ENCODE data around the gene GNAQ. TPM values are rescaled to one million over a fixed set of nuclear protein-coding genes. Genes with fewer than 3 reads are reported as not detected.

GNAQ gene
- total RNA-seq, 4 donors from 2014 or later = 13.1 to 19.7 (median 16.4) TPM

- intact Hi-C loops (cut with DNase I; ENCODE audit: low total_unique reads) = no loop called here
- TF ChIP-seq POLR2A (IDR thresholded peaks at IDR 0.05) = no peak
- TF ChIP-seq, protein P1, sequence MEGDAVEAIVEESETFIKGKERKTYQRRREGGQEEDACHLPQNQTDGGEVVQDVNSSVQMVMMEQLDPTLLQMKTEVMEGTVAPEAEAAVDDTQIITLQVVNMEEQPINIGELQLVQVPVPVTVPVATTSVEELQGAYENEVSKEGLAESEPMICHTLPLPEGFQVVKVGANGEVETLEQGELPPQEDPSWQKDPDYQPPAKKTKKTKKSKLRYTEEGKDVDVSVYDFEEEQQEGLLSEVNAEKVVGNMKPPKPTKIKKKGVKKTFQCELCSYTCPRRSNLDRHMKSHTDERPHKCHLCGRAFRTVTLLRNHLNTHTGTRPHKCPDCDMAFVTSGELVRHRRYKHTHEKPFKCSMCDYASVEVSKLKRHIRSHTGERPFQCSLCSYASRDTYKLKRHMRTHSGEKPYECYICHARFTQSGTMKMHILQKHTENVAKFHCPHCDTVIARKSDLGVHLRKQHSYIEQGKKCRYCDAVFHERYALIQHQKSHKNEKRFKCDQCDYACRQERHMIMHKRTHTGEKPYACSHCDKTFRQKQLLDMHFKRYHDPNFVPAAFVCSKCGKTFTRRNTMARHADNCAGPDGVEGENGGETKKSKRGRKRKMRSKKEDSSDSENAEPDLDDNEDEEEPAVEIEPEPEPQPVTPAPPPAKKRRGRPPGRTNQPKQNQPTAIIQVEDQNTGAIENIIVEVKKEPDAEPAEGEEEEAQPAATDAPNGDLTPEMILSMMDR (IDR thresholded peaks at IDR 0.05) = no peak
- DNase-seq (ENCODE audit: low spot score in 2 of 2) = no peak
- H3K4me3 ChIP-seq (ENCODE audit: low read depth, poor library complexity, severe bottlenecking) = no peak overlapping the region
These were observed 105.2 kb downstream of the GNAQ start for GRCh38 chr9:77926371-77926878.

DNA sequence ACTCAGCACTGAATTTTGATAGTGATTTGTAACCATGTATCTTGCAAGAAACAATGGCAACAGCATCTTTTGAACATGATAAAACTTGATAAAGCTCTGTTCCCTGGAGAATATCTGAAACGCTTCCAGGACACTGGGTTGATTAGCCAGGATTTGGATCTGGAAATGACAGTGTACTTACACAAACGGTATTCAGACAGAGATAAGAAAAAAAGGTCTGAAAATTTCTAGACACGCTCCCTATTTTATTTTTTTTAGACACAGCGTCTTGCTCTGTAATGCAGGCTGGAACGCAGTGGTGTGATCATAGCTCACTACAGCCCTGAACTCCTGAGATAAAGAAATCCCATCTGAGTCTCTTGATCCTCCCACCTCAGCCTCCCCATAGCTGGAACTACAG, 109.0 kb downstream of the GNAQ start:
- TF ChIP-seq, protein P1 (IDR thresholded peaks at IDR 0.05) = no peak
- no peak for TF ChIP-seq POLR2A (IDR thresholded peaks at IDR 0.05)
- DNase-seq (ENCODE audit: low spot score in 2 of 2) = no peak
- H3K4me3 ChIP-seq (ENCODE audit: low read depth, poor library complexity, severe bottlenecking) = no peak overlapping the region
- 59 to 68% methylated on average over 5 of the region's 5 CpGs for WGBS, 2 donors
- intact Hi-C loops (cut with DNase I; ENCODE audit: low total_unique reads) = no loop called here

DNA sequence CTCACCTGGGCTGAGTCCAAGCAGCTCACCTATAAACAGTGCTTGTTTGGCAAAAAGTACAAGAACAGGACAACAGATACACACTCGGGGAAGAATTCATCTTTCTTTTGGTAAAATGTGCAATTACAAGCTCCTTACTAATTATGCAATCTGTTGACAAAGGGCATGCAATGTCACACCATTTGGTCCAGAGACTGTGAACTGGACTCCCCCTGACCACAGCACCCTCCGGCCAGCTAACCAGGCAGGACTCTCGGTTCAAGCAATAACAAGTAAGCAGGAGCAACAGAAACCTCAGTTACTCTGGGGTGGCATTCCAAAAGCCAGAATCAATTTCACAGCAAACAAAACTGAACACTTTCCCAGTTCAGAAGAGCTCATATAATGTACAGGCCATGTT, 113.8 kb downstream of the GNAQ start:
- H3K4me3 ChIP-seq (ENCODE audit: low read depth, poor library complexity, severe bottlenecking) = no peak overlapping the region
- TF ChIP-seq, protein P1 (IDR thresholded peaks at IDR 0.05) = no peak
- no peak for TF ChIP-seq POLR2A (IDR thresholded peaks at IDR 0.05)
- WGBS, 2 donors = 74 to 86% methylated on average over 3 of the region's 3 CpGs
- intact Hi-C loops (cut with DNase I; ENCODE audit: low total_unique reads) = no loop called here
- DNase-seq (ENCODE audit: low spot score in 2 of 2) = no peak

- no peak for TF ChIP-seq POLR2A (IDR thresholded peaks at IDR 0.05)
- TF ChIP-seq, protein P1 (IDR thresholded peaks at IDR 0.05) = no peak
- H3K4me3 ChIP-seq (ENCODE audit: low read depth, poor library complexity, severe bottlenecking) = no peak overlapping the region
- intact Hi-C loops (cut with DNase I; ENCODE audit: low total_unique reads) = no loop called here
- no peak for DNase-seq (ENCODE audit: low spot score in 2 of 2)
- 77 to 82% methylated on average over 3 of the region's 3 CpGs for WGBS, 2 donors
These were observed 114.8 kb downstream of the GNAQ start for GRCh38 chr9:77916820-77917219.

DNA sequence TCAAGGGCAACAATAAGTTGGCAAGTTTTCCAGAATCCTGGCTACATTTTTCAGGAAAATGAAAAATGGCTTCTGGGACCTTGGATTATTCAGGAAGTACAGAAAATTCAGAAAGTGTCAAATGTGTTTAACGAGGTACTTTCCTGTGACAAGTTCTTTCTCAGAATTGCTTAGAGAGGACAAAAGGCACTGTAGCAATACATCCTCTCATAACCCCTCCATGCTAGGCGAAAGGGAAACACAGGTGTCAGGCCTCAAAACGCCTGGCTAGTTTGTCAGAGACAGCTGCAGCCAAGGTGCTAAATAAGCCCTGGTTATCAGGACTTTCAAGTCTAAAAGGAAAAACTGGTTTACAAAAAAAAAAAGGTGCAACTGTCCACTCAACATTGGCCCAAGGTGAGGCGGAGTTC, 115.2 kb downstream of the GNAQ start:
- intact Hi-C loops (cut with DNase I; ENCODE audit: low total_unique reads) = no loop called here
- 81 to 82% methylated on average over 4 of the region's 4 CpGs for WGBS, 2 donors
- no peak for DNase-seq (ENCODE audit: low spot score in 2 of 2)
- no peak overlapping the region for H3K4me3 ChIP-seq (ENCODE audit: low read depth, poor library complexity, severe bottlenecking)
- TF ChIP-seq, protein P1 (IDR thresholded peaks at IDR 0.05) = no peak
- TF ChIP-seq POLR2A (IDR thresholded peaks at IDR 0.05) = no peak

DNA sequence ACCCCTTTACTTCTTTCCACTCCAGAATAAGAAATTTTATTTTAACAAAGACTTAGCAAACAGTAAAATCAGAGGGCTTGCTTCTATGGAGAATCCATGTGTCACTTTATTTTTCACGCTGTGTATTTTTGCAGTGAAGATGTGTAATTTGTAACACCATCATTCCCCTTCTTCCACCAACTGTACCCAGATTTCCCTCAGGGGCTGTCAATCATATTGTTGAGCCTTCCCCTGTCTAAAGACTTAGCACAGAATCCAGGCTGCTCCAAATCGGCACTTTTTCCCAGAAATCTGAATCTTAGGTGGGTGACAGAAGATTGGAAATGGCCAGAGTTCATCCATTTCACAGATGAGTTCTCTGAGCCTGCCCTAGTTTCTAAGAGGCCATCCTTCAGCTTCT, 115.9 kb downstream of the GNAQ start:
- TF ChIP-seq, protein P1 (IDR thresholded peaks at IDR 0.05) = no peak
- TF ChIP-seq POLR2A (IDR thresholded peaks at IDR 0.05) = no peak
- no peak overlapping the region for H3K4me3 ChIP-seq (ENCODE audit: low read depth, poor library complexity, severe bottlenecking)
- intact Hi-C loops (cut with DNase I; ENCODE audit: low total_unique reads) = no loop called here
- WGBS, 2 donors = 90 to 96% methylated on average over 2 of the region's 2 CpGs
- no peak for DNase-seq (ENCODE audit: low spot score in 2 of 2)

Data from lower leg skin (tissue), 4 donors.